K562 (cell line): ENCODE measurements around the gene KSR2. TPM values are rescaled to one million over a fixed set of nuclear protein-coding genes. Genes with fewer than 3 reads are reported as not detected.

Source experiments
- AFF4 ChIP-seq: sonication (generic); formaldehyde crosslinking; IDR thresholded peaks from 2 replicates; pipeline ENCODE4 v1.8.0; 2023; ENCODE audit warnings: mild to moderate bottlenecking, missing genetic modification reagents
- CBX8 ChIP-seq: fragments of 200-600 bp; sonication (generic); IDR thresholded peaks from 2 replicates; pipeline ENCODE4 v1.6.1; 2012; ENCODE audit warnings: borderline replicate concordance, mixed run types, low read depth, mild to moderate bottlenecking, moderate library complexity, mixed read lengths, low read length, control low read depth, inconsistent platforms; ENCODE audit not compliant: poor library complexity, severe bottlenecking; ENCODE audit errors: extremely low read depth
- LEF1 ChIP-seq: fragments of 450-650 bp; IDR thresholded peaks from 2 replicates; pipeline ENCODE4 v1.6.1; 2016; ENCODE audit warnings: mild to moderate bottlenecking
- MYC ChIP-seq, 2 experiments: fragments of 250-450 bp in 1 of 2; sonication (Bioruptor Pico) in 1 of 2; IDR thresholded peaks; 2 replicates each; pipeline versions ENCODE4 v1.5.1 to v1.6.1; 2012 to 2021; ENCODE audit warnings: low read depth in 2 of 2, borderline replicate concordance in 1 of 2, improper control_type of control experiment in 1 of 2, low read length in 1 of 2, mild to moderate bottlenecking in 1 of 2, moderate library complexity in 1 of 2
- POLR2H ChIP-seq: IDR thresholded peaks from 2 replicates; pipeline ENCODE4 v1.6.1; 2016; ENCODE audit warnings: missing genetic modification characterization, low read depth, mild to moderate bottlenecking, control low read depth, missing compliant biosample characterization, moderate library complexity
- SRF ChIP-seq, 2 experiments: fragments of 250-450, 450-650 bp in 1 of 2; sonication (Bioruptor Pico) in 1 of 2; sonication (generic) in 1 of 2; formaldehyde crosslinking; IDR thresholded peaks; 2 replicates each; pipeline versions ENCODE4 v1.5.0 to v1.5.1; 2020 to 2022; ENCODE audit warnings: mild to moderate bottlenecking in 1 of 2, missing genetic modification reagents in 1 of 2
- U2AF2 ChIP-seq: fragments of 200-400 bp; formaldehyde crosslinking; optimal IDR thresholded peaks from 2 replicates; pipeline ENCODE3; 2017; ENCODE audit warnings: low read depth, mild to moderate bottlenecking, low read length
- ZNF253 ChIP-seq: fragments of 250-450 bp; sonication (Bioruptor Pico); conservative IDR thresholded peaks from 2 replicates; pipeline ENCODE4 v1.6.1; 2021; ENCODE audit warnings: mild to moderate bottlenecking
- polyA plus RNA-seq, 8 experiments: library from polyadenylated mRNA; depleted of rRNA in 4 of 8; stranded (reverse) in 5 of 8; unstranded in 3 of 8; fragments of >200 nt; fragmentation: Nextera tagmentation in 2 of 8; fragmentation: Illumina TruSeq in 1 of 8; extraction: Ambion mirVana in 2 of 8; extraction: Trizol in 1 of 8; gene quantifications; 2 replicates each; pipeline versions ENCODE4 v1.2.1 to v1.2.3, GENCODE V29; 2011 to 2014; ENCODE audit warnings: inconsistent platforms in 1 of 8, missing spikeins in 1 of 8
- total RNA-seq, 7 experiments: library from RNA; depleted of rRNA in 6 of 7; stranded (reverse); fragments of >200 nt in 6 of 7; fragmentation: Illumina TruSeq in 2 of 7; extraction: Trizol in 2 of 7; gene quantifications; 2 replicates each; pipeline versions ENCODE4 v1.2.1 to v1.2.3, GENCODE V29; 2011 to 2021; ENCODE audit warnings: low replicate concordance in 1 of 7
- TF ChIP-seq, protein P1 (sequence below): fragments of 200-800 bp; sonication (Bioruptor generic); IDR thresholded peaks from 2 replicates; pipeline ENCODE4 v1.6.1; 2016; ENCODE audit warnings: missing genetic modification characterization, missing compliant biosample characterization

The KSR2 gene
- total and polyA plus RNA-seq, 9 of the 15 experiments (the other 6 are each of a cell fraction or from before 2014, with no cell fraction given), result not detected

GRCh38 chr12:117714203-117714602, 254.6 kb downstream of the KSR2 start (continued):
- no peak for TF ChIP-seq SRF (CRISPR knock-in tag; IDR thresholded peaks at IDR 0.05)
- no peak for TF ChIP-seq POLR2H (tag)
- TF ChIP-seq LEF1, result no peak
- TF ChIP-seq ZNF253 (CRISPR knock-in tag), result no peak
- TF ChIP-seq MYC (IDR thresholded peaks at IDR 0.05; ENCODE audit: low read depth, low read length), result no peak
- no peak for TF ChIP-seq MYC (CRISPR knock-in tag; IDR thresholded peaks at IDR 0.05; ENCODE audit: borderline replicate concordance, low read depth)
- no peak for TF ChIP-seq U2AF2
- TF ChIP-seq, protein P1, sequence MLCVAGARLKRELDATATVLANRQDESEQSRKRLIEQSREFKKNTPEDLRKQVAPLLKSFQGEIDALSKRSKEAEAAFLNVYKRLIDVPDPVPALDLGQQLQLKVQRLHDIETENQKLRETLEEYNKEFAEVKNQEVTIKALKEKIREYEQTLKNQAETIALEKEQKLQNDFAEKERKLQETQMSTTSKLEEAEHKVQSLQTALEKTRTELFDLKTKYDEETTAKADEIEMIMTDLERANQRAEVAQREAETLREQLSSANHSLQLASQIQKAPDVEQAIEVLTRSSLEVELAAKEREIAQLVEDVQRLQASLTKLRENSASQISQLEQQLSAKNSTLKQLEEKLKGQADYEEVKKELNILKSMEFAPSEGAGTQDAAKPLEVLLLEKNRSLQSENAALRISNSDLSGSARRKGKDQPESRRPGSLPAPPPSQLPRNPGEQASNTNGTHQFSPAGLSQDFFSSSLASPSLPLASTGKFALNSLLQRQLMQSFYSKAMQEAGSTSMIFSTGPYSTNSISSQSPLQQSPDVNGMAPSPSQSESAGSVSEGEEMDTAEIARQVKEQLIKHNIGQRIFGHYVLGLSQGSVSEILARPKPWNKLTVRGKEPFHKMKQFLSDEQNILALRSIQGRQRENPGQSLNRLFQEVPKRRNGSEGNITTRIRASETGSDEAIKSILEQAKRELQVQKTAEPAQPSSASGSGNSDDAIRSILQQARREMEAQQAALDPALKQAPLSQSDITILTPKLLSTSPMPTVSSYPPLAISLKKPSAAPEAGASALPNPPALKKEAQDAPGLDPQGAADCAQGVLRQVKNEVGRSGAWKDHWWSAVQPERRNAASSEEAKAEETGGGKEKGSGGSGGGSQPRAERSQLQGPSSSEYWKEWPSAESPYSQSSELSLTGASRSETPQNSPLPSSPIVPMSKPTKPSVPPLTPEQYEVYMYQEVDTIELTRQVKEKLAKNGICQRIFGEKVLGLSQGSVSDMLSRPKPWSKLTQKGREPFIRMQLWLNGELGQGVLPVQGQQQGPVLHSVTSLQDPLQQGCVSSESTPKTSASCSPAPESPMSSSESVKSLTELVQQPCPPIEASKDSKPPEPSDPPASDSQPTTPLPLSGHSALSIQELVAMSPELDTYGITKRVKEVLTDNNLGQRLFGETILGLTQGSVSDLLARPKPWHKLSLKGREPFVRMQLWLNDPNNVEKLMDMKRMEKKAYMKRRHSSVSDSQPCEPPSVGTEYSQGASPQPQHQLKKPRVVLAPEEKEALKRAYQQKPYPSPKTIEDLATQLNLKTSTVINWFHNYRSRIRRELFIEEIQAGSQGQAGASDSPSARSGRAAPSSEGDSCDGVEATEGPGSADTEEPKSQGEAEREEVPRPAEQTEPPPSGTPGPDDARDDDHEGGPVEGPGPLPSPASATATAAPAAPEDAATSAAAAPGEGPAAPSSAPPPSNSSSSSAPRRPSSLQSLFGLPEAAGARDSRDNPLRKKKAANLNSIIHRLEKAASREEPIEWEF (CRISPR knock-in tag), result no peak
- TF ChIP-seq AFF4 (CRISPR knock-in tag), result no peak
- no peak for TF ChIP-seq CBX8
